PC-9 (cell line): ENCODE measurements around the gene PDHX.

Experiments
- CTCF ChIP-seq: fragments of 200-600 bp; sonication (generic); conservative IDR thresholded peaks from 2 replicates; pipeline ENCODE4 v1.6.1; 2017; ENCODE audit warnings: mixed run types, antibody characterized with exemption, mild to moderate bottlenecking, moderate library complexity
- EZH2 ChIP-seq: fragments of 200-600 bp; sonication (generic); IDR thresholded peaks from 2 replicates; pipeline ENCODE4 v1.8.0; 2017; ENCODE audit warnings: antibody characterized with exemption, low read depth

- TF ChIP-seq CTCF (no peak), EZH2 (no peak)
Observed at GRCh38 chr11:35041070-35041554, 124.7 kb downstream of the PDHX start.
